GM12865 (cell line): ENCODE measurements around the gene PPM1H.

Experiments used
- DNase-seq: peaks from one replicate; pipeline ENCODE4 v3.0.0; 2010; ENCODE audit warnings: low read depth
- H3K4me3 ChIP-seq: 2 replicates; pipeline ENCODE4 v1.5.1; 2011; ENCODE audit warnings: mild to moderate bottlenecking, low read depth, low read length, control low read depth
- CTCF ChIP-seq: IDR thresholded peaks from 2 replicates; pipeline ENCODE4 v1.5.1; 2011; ENCODE audit warnings: low read length, control low read depth, low read depth, inconsistent platforms; ENCODE audit not compliant: insufficient read depth; ENCODE audit errors: missing control alignments

PPM1H gene

GRCh38 chr12:62873826-62874448 lies 61.0 kb downstream of the PPM1H start:
- no peak for DNase-seq
- no peak for TF ChIP-seq CTCF

GRCh38 chr12:62873116-62873825 lies 61.7 kb downstream of the PPM1H start:
- DNase-seq = no peak
- TF ChIP-seq CTCF = no peak
- no peak overlapping the region for H3K4me3 ChIP-seq

More at GRCh38 chr12:62873826-62874448, 61.0 kb downstream of the PPM1H start:
- no peak overlapping the region for H3K4me3 ChIP-seq

- no peak overlapping the region for H3K4me3 ChIP-seq
- no peak for TF ChIP-seq CTCF
- no peak for DNase-seq
Observed at GRCh38 chr12:62868820-62869219, 66.1 kb downstream of the PPM1H start.

- no peak for DNase-seq
- H3K4me3 ChIP-seq = no peak overlapping the region
- TF ChIP-seq CTCF = no peak
Observed at GRCh38 chr12:62866451-62867082, 68.4 kb downstream of the PPM1H start.

- no peak for TF ChIP-seq CTCF
- H3K4me3 ChIP-seq = no peak overlapping the region
- DNase-seq = no peak
Observed at GRCh38 chr12:62865937-62866336, 69.0 kb downstream of the PPM1H start.

- H3K4me3 ChIP-seq = no peak overlapping the region
- no peak for TF ChIP-seq CTCF
- DNase-seq = no peak
Observed at GRCh38 chr12:62865065-62865464, 69.9 kb downstream of the PPM1H start.
